HG02571 (cell line): ENCODE data around the gene MTTP.

ENCODE experiments used
- ATAC-seq: cut with Tn5 transposase; IDR thresholded peaks from one replicate; pipeline ENCODE4 v1.9.1; 2021; ENCODE audit warnings: mild to moderate bottlenecking, moderate library complexity; ENCODE audit not compliant: unreplicated experiment

Gene MTTP

DNA sequence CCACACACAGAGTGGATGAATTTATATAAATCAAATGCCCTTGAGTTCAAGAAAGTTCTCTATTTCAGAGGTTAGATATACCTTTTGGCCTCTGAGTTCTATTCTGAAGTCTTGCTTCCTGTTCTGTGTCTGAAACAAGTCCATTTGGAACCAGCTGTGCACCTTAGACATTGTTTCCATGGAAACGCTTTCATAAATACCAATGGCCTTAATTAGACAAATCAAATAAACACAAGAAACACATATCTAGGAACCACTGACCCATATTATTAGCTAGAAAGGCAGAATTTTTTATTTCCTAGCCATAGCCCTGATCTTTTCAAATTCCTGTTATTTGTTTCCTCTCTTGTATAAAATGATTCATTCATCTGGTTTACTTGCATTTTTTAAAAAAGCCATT, 91.4 kb downstream of the MTTP start:
- no peak for ATAC-seq

DNA sequence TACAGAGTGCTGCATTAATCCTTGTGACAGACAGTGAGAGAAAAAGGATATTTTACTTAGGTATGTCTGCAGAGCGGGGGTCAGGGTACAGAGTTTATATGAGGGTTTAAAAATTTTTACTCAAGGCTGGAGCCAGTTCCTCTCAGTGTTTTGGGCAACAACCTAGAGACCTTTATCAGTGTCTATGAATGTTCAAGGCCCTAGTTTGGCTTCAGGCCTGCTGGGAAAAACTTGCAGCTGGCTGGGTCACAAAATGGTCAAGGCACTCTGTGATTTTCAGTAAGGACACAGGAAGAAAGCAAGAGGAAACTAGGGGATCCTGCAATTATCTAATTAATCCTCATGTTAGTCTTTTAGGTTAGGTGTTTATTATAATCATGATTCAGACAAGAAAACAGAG, 93.8 kb downstream of the MTTP start:
- no peak for ATAC-seq

DNA sequence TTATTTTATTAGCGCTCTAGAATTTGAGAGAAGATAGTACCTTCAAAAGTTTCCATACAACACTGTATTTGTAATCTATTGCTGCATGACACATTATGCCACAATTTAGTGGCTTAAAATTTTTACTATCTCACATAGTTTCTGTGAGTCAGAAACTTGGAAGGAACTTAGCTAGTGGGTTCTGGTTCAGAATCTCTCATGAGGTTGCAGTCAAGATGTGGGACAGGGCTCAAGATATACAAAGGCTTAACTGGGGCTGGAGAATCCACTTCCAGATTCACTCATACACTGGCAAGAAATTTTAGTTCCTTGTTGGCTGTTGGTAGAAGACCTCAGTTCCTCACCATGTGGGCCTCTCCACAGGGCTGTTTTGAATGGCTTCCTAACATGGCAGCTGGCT, 94.5 kb downstream of the MTTP start:
- no peak for ATAC-seq

DNA sequence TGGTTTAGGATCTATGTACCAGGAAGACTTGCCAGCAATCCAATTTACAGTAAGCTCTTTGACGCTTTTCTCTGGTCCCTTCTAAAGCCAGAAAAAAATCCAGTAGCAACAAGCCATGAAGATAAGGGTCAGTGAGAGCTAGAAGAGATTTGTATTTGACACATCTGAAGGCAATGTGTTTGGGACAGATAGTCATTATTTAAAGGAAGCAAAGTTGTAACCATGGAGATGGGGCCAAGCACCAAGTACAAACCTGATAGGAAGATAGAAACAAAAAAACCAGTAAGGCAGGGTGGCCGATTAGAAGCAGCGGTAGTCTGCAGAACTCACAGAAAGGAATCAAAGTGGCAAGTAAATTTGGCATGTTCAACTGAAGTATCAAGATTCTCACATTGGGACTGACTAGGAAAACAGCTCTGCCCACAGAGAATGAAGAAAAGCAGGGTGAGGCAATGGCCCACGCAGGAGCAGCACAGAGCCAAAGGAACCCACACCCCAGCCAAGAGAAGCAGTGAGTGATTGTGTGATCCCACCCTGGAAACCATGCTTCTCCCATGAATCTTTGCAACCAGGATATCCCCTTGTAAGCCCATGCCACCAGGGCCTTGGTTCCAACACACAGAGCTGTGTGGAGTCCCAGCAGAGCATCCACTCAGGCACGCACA, 95.9 kb downstream of the MTTP start:
- no peak for ATAC-seq
